ENCODE measurements around the gene RNPEPL1. TPM values are rescaled to one million over a fixed set of nuclear protein-coding genes. Genes with fewer than 3 reads are reported as not detected.

Gene RNPEPL1
- total and polyA plus RNA-seq, 2 experiments from 2014 or later, result 6.0 to 21.0 TPM

DNA sequence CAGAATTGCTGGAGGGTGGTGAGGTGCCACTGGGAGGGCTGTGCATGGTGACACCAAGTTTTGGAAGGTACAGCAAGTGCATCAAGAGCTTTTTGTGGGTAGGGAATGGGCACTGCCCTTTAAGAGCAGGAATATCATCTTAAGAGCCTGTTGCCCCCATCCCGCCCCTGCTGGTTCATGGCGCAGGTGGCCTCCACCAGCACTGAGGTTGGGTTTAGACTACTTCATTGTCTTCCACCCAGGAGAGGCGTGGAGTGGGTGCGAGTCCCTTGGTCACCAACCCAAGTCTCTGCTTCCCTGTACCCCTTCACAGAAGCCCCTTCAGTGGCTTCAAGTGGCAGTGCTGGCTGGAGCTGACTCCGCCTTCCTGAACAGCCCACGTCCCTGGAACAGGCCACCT is 7.8 kb downstream of the RNPEPL1 start (continued):
- TF ChIP-seq, protein P1, sequence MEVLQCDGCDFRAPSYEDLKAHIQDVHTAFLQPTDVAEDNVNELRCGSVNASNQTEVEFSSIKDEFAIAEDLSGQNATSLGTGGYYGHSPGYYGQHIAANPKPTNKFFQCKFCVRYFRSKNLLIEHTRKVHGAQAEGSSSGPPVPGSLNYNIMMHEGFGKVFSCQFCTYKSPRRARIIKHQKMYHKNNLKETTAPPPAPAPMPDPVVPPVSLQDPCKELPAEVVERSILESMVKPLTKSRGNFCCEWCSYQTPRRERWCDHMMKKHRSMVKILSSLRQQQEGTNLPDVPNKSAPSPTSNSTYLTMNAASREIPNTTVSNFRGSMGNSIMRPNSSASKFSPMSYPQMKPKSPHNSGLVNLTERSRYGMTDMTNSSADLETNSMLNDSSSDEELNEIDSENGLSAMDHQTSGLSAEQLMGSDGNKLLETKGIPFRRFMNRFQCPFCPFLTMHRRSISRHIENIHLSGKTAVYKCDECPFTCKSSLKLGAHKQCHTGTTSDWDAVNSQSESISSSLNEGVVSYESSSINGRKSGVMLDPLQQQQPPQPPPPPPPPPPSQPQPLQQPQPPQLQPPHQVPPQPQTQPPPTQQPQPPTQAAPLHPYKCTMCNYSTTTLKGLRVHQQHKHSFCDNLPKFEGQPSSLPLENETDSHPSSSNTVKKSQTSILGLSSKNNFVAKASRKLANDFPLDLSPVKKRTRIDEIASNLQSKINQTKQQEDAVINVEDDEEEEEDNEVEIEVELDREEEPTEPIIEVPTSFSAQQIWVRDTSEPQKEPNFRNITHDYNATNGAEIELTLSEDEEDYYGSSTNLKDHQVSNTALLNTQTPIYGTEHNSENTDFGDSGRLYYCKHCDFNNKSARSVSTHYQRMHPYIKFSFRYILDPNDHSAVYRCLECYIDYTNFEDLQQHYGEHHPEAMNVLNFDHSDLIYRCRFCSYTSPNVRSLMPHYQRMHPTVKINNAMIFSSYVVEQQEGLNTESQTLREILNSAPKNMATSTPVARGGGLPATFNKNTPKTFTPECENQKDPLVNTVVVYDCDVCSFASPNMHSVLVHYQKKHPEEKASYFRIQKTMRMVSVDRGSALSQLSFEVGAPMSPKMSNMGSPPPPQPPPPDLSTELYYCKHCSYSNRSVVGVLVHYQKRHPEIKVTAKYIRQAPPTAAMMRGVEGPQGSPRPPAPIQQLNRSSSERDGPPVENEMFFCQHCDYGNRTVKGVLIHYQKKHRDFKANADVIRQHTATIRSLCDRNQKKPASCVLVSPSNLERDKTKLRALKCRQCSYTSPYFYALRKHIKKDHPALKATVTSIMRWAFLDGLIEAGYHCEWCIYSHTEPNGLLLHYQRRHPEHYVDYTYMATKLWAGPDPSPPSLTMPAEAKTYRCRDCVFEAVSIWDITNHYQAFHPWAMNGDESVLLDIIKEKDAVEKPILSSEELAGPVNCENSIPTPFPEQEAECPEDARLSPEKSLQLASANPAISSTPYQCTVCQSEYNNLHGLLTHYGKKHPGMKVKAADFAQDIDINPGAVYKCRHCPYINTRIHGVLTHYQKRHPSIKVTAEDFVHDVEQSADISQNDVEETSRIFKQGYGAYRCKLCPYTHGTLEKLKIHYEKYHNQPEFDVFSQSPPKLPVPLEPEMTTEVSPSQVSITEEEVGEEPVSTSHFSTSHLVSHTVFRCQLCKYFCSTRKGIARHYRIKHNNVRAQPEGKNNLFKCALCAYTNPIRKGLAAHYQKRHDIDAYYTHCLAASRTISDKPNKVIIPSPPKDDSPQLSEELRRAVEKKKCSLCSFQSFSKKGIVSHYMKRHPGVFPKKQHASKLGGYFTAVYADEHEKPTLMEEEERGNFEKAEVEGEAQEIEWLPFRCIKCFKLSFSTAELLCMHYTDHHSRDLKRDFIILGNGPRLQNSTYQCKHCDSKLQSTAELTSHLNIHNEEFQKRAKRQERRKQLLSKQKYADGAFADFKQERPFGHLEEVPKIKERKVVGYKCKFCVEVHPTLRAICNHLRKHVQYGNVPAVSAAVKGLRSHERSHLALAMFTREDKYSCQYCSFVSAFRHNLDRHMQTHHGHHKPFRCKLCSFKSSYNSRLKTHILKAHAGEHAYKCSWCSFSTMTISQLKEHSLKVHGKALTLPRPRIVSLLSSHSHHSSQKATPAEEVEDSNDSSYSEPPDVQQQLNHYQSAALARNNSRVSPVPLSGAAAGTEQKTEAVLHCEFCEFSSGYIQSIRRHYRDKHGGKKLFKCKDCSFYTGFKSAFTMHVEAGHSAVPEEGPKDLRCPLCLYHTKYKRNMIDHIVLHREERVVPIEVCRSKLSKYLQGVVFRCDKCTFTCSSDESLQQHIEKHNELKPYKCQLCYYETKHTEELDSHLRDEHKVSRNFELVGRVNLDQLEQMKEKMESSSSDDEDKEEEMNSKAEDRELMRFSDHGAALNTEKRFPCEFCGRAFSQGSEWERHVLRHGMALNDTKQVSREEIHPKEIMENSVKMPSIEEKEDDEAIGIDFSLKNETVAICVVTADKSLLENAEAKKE (CRISPR knock-in tag; IDR thresholded peaks at IDR 0.05), result no peak
- no peak for TF ChIP-seq ZNF114 (CRISPR knock-in tag; IDR thresholded peaks at IDR 0.05)
- TF ChIP-seq, protein P2, sequence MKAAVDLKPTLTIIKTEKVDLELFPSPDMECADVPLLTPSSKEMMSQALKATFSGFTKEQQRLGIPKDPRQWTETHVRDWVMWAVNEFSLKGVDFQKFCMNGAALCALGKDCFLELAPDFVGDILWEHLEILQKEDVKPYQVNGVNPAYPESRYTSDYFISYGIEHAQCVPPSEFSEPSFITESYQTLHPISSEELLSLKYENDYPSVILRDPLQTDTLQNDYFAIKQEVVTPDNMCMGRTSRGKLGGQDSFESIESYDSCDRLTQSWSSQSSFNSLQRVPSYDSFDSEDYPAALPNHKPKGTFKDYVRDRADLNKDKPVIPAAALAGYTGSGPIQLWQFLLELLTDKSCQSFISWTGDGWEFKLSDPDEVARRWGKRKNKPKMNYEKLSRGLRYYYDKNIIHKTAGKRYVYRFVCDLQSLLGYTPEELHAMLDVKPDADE (IDR thresholded peaks at IDR 0.05), result no peak
- TF ChIP-seq POLR2AphosphoS5 (IDR thresholded peaks at IDR 0.05; ENCODE audit: low read depth), result no peak
- TF ChIP-seq NANOG (IDR thresholded peaks at IDR 0.05; ENCODE audit: borderline replicate concordance), result no peak
- no peak for TF ChIP-seq STAT1 (IDR thresholded peaks at IDR 0.05; ENCODE audit: unreplicated experiment)
- TF ChIP-seq JUNB (IDR thresholded peaks at IDR 0.05; ENCODE audit: unreplicated experiment), result no peak

DNA sequence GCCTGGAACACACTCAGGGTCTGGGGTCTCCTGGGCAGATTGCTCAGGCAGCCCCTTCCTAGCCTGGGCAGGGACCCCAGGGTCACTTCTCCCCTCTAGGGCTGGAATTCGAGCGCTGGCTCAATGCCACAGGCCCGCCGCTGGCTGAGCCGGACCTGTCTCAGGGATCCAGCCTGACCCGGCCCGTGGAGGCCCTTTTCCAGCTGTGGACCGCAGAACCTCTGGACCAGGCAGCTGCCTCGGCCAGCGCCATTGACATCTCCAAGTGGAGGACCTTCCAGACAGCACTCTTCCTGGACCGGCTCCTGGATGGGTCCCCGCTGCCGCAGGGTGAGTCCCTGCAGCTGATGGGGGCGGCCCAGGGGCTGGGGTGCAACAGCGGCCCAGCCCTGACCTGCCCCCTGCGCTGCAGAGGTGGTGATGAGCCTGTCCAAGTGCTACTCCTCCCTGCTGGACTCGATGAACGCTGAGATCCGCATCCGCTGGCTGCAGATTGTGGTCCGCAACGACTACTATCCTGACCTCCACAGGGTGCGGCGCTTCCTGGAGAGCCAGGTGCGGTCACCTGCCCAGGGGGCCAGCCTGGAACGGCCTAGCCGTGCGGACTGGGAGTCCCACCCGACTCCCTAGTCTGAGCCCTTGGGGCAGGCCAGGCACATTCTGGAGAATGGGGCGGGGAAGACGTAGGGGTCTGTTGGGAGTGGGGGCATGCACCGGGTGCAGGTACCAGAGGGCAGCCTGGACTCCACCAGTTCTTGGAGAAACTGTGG is 8.3 kb downstream of the RNPEPL1 start:
- Histone ChIP-seq H3K9me2 (ENCODE audit: insufficient read depth) (no peaks in the 10 kb centered on the region), H4K20me1 (replicated peaks; ENCODE audit: insufficient read depth) (peaks cover 14% of the 10 kb centered on the region), H3K4me3 (no peak overlapping the region), H3K79me2 (replicated peaks; ENCODE audit: insufficient read depth) (peaks cover 7% of the 10 kb centered on the region; the same call in 1 of the 2 replicates), H3F3A (replicated peaks; ENCODE audit: low read depth) (0 out of 2 replicates have a peak, but pooled peaks cover 2% of the 10 kb centered on the region), H2AFZ (no peak overlapping the region), H3K27me3 (ENCODE audit: insufficient read depth) (no peaks in the 10 kb centered on the region), H3K4me1 (ENCODE audit: insufficient read depth) (no peaks in the 10 kb centered on the region), H3K27ac (ENCODE audit: low read depth) (no peak overlapping the region), H3K4me2 (no peak overlapping the region), H3K36me3 (ENCODE audit: insufficient read depth) (no peaks in the 10 kb centered on the region)
- no peak for DNase-seq (ENCODE audit: low spot score)
- H3K4me1 Mint-ChIP-seq, result peaks cover 10% of the 10 kb centered on the region
- no peak overlapping the region for H3K4me3 Mint-ChIP-seq
- H3K36me3 Mint-ChIP-seq (ENCODE audit: low read depth), result no peaks in the 10 kb centered on the region
- TF ChIP-seq EZH2phosphoT487 (IDR thresholded peaks at IDR 0.05; ENCODE audit: unreplicated experiment), result no peak
- no peak for TF ChIP-seq EZH2 (IDR thresholded peaks at IDR 0.05; ENCODE audit: low read depth, unreplicated experiment)
- no peak for TF ChIP-seq POLR2AphosphoS5 (IDR thresholded peaks at IDR 0.05; ENCODE audit: low read depth)
- H3K27ac Mint-ChIP-seq, result no peak overlapping the region
- H3K27me3 Mint-ChIP-seq (ENCODE audit: insufficient read depth, low read depth, poor library complexity), result peaks cover 14% of the 10 kb centered on the region
- H3K9me3 Mint-ChIP-seq, result no peaks in the 10 kb centered on the region
- ATAC-seq, result no peak
